Measurements from ENCODE around the gene SLC6A3.
"Not testable (repeated sequence)": the region's sequence is repeated elsewhere in the genome, so short reads cannot be mapped to it uniquely, and the experiment has no call there.

The SLC6A3 gene

DNA sequence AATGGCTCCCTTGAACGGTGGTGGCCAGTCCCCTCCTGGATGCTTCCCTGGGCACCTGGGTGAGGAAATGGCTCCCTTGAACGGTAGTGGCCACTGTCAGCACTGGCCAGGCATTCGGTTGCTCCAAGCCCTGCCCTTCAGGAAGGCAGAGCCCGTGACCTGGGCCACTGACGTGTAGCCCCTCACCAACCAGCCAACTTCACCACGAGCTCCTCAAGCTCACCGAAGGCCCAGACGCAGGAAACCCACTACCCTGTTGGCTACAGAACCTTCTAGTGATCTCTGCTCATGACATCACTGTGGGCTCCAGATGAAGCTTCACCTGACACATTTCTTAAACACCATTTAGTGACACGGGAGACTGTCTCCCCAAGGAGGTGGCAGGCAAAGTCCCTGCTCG is 9.2 kb downstream of the SLC6A3 start:
- no peak for DNase-seq
- no peak for TF ChIP-seq GATA1 (IDR thresholded peaks at IDR 0.05; ENCODE audit: low read depth, low read length)
- TF ChIP-seq POLR2A (IDR thresholded peaks at IDR 0.05; ENCODE audit: low read length) = no peak

DNA sequence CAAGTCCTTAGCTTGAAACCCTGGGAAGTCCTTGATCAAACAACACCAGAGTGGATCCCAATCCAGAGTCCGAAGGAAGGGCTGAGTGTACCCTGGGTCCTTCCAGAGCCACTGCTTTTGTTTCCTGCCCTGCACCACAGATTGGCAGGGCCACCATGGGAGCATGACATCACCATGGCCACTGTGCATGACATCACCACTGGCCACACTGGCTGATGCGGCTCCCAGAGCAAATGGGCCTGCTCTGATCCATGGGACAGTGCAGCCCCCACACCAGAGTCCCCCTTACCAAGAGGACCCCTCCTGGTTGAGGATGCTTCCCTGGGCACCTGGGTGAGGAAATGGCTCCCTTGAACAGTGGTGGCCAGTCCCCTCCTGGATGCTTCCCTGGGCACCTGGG is 9.9 kb downstream of the SLC6A3 start:
- DNase-seq = no peak
- TF ChIP-seq POLR2A (IDR thresholded peaks at IDR 0.05; ENCODE audit: low read length) = no peak
- TF ChIP-seq GATA1 (IDR thresholded peaks at IDR 0.05; ENCODE audit: low read depth, low read length) = no peak

DNA sequence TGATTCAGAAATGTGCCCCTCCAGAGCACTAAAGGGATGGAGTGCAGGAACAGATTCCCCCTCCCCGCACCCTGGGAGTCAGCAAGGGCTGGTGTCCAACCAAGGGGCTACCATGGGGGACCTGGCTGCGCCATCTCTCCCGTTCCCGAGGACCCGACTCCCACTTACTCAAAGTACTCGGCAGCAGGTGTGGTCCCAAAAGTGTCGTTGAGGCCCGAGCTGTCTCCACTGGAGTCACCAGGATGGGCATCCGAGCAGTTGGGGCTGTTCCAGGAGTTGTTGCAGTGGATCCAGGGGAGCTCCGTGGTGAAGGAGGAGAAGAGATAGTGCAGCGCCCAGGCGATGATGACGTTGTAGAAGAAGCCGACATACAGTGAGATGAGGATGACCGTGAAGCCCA is 12.9 kb downstream of the SLC6A3 start:
- no peak for TF ChIP-seq GATA1 (IDR thresholded peaks at IDR 0.05; ENCODE audit: low read depth, low read length)
- no peak for TF ChIP-seq POLR2A (IDR thresholded peaks at IDR 0.05; ENCODE audit: low read length)
- DNase-seq = no peak

DNA sequence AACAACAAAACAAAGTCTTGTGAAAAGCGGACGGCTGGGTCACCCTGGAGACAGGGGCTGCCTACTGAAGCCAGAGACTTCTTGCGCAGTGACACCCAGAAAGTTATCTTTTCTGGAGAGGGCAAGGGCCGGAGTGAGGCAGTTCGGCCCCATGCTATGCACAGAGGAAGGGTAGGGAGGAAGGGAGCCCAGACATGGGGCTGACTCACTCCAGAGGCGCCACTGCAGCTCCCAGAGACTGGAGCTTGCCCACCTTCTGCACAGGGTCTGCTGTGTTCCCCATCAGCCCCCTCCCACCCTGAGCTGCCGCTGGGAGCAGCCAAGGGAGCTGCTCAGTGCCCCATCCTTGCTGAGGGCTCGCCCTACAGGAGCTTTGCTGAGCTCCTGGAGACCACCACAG is 13.3 kb downstream of the SLC6A3 start:
- DNase-seq = no peak
- TF ChIP-seq GATA1 (IDR thresholded peaks at IDR 0.05; ENCODE audit: low read depth, low read length) (no peak), POLR2A (IDR thresholded peaks at IDR 0.05; ENCODE audit: low read length) (no peak)

DNA sequence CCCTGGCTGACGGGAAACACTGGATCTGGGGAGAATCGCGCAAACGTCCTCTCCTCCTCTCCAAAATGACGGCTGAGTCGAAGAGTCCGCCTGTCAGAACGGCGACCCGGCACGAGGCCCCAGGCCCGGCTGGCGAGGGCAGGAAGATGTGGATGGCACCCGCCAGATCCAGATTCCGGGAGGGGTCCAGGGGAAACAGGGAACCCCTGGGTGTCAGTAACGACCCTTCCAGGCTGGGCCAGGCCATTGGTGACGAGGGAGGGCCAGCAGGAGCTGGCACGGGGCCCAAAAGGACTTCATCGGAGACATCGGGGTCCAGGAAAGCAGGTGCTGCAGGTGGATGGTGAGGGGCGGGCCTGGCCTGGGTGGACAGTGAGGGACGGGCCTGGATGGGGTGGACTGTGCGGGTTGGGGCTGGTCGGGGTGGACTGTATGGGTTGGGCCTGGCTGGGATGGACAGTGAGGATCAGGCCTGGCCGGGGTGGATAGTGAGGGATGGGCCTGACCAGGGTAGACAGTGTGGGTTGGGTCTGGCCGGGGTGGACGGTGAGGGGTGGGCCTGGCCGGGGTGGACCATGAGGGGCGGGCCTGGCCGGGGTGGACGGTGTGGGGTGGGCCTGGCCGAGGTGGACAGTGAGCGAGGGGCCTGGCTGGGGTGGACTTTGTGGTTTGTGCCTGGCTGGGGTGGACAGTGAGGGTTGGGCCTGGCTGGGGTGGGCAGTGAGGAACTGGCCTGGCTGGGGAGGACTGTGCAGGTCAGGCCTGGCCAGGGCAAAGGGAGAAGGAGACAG is 14.0 kb downstream of the SLC6A3 start:
- DNase-seq = no peak
- no peak for TF ChIP-seq POLR2A (IDR thresholded peaks at IDR 0.05; ENCODE audit: low read length)
- no peak for TF ChIP-seq GATA1 (IDR thresholded peaks at IDR 0.05; ENCODE audit: low read depth, low read length)

DNA sequence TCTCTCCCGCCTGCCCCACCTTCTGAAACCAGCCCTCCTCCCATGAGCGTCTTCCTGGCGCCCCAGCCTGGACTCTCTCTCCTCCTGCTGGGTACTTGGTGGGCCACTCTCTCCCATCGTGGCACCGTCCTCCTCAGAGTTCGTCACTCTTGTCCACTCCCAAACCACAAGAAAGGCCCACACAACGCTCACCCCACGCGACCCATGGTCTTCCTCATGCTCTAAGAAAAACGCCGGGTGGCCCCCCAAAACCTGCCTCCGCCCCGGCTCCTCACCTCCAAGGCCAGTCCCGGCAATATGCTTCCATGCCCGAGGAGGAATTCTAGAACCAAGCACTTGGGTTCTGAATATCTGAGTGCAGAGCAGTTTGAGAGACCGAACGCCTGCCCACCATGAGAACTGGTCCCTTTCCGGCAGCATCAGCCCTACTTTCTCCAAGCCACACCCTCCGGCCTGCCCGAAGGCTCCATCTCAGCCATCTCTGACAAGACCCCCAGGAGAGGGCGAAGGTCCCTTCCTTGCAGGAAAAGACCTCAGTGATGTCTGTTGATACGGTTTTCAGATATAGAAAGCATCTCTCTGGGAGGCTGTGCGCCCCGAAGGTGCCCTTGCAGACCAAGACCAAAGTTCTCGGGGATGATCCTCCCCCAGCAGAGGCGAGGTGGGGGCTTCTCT is 15.0 kb downstream of the SLC6A3 start:
- TF ChIP-seq GATA1 (IDR thresholded peaks at IDR 0.05; ENCODE audit: low read depth, low read length) (no peak), POLR2A (IDR thresholded peaks at IDR 0.05; ENCODE audit: low read length) (no peak)
- no peak for DNase-seq

DNA sequence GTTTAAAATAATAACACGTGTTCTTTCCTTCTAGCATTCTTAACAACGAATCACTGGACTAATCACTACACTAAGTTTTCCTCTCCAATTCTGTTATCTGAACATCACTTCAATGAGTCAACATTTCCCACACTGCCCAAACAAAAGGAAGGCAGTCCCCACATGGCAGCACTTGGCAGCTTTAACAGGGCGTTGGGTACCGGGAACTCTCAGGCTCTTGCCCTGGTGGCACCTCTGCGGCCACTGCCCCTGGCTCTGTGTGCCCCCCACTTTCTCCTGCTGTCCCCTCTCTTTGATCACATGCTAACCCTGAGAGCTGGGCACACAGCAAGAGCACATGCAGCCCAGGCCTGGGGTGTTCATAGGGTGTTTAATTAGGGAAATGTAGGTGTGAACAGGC is 15.7 kb downstream of the SLC6A3 start:
- TF ChIP-seq GATA1 (IDR thresholded peaks at IDR 0.05; ENCODE audit: low read depth, low read length) (no peak), POLR2A (IDR thresholded peaks at IDR 0.05; ENCODE audit: low read length) (no peak)
- no peak for DNase-seq

DNA sequence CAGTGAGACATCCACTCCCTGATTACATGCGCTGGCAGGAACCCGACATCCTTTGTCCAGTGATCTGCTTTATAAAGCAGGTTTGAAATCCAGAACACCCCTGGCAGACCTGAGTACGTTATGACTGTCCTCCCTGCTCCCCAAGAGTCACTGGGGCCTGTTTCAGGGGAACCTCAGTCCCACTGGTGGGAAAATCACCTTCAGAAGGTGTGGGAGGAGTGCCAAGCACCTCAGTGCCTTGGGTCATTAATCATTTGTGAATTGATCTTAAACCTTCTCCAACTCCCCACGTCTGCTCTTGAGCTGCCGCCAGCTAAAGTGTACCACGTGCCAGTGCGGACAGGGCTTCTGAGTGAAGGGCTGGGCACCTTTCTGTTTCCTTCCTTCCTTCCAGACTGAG is 16.2 kb downstream of the SLC6A3 start:
- DNase-seq = no peak
- TF ChIP-seq GATA1 (IDR thresholded peaks at IDR 0.05; ENCODE audit: low read depth, low read length) (no peak), POLR2A (IDR thresholded peaks at IDR 0.05; ENCODE audit: low read length) (no peak)

DNA sequence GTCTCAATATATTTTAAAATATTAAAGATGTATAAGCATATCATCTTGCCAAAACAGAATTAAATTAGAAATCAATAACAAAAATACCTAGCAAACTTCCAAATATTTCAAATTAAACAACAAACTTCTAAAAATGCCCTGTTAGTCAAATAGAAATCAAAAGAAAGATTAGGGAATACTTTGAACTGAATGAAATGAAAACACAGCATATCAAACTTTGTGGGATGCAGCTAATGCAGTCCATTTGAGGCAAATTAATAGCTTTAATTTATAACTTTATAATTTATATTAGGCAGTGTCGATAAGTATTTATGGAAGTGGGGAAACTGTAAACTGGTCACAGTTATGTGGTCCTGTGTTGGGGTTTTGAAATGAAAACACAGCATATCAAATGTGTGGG is 17.1 kb downstream of the SLC6A3 start:
- TF ChIP-seq POLR2A (IDR thresholded peaks at IDR 0.05; ENCODE audit: low read length) (no peak), GATA1 (IDR thresholded peaks at IDR 0.05; ENCODE audit: low read depth, low read length) (no peak)

DNA sequence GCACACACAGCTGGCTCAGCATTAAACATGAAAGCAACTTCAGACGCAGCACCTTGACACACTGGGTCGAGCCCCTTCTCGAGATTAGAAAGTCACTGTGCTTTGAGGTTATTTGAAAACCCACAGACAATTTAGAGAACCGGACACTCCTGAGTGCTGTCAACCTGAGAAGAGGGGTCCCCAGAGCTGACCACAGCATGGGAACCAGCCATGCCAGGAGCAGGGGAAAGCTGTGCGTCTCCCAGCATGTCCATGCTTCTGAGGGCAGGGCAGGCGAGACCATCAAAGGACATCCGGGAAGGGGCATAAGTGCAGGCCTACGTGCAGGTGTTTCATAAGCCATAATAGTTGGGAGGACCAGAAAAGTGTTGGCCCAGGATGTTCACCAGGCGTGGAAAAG is 20.5 kb downstream of the SLC6A3 start:
- TF ChIP-seq GATA1 (IDR thresholded peaks at IDR 0.05; ENCODE audit: low read depth, low read length) (no peak), POLR2A (IDR thresholded peaks at IDR 0.05; ENCODE audit: low read length) (no peak)
- no peak for DNase-seq

More for the DNA sequence above, 17.1 kb downstream of the SLC6A3 start:
- no peak for DNase-seq

DNA sequence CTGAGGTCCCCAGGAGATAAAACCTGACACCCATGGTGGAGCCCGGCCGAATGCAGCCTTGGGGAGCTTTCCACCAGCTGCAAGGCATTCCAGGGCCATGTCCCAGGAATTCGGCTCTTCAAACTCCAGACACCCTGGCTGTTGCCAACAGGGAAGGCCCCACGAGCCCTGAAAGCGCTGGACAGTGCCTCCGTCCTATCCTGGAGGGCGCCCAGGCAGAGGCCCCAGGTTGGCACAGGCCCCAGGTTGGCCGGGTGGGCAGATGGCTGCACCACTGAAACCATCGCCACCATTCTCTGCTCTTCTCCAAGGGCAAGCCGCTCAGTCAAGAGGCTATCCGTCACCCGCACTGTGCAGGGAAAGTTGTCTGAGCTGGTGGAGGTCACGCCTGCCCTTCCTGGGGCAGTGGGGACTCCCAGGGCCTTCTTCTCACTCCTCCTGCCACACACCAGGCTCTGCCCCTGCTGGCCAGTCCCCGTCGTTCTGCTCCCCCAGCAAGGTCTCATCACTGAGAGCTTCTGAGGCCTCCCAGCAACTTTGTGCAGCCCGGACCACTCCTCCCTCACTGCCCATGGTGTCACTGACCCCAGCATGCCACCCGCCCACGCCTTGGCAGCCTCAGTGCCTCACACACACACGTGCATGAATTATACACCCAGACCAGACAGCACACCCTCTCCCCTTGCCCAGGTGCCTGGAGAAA is 21.2 kb downstream of the SLC6A3 start:
- no peak for DNase-seq
- TF ChIP-seq GATA1 (IDR thresholded peaks at IDR 0.05; ENCODE audit: low read depth, low read length) (no peak), POLR2A (IDR thresholded peaks at IDR 0.05; ENCODE audit: low read length) (no peak)

DNA sequence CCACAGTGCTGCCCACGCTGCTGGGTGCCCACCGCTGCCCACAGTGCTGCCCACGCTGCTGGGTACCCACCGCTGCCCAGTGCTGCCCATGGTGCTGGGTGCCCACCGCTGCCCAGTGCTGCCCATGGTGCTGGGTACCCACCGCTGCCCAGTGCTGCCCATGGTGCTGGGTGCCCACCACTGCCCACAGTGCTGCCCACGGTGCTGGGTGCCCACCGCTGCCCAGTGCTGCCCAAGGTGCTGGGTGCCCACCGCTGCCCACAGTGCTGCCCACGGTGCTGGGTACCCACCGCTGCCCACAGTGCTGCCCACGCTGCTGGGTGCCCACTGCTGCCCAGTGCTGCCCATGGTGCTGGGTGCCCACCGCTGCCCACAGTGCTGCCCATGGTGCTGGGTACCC is 22.7 kb downstream of the SLC6A3 start:
- not testable (repeated sequence) for DNase-seq

DNA sequence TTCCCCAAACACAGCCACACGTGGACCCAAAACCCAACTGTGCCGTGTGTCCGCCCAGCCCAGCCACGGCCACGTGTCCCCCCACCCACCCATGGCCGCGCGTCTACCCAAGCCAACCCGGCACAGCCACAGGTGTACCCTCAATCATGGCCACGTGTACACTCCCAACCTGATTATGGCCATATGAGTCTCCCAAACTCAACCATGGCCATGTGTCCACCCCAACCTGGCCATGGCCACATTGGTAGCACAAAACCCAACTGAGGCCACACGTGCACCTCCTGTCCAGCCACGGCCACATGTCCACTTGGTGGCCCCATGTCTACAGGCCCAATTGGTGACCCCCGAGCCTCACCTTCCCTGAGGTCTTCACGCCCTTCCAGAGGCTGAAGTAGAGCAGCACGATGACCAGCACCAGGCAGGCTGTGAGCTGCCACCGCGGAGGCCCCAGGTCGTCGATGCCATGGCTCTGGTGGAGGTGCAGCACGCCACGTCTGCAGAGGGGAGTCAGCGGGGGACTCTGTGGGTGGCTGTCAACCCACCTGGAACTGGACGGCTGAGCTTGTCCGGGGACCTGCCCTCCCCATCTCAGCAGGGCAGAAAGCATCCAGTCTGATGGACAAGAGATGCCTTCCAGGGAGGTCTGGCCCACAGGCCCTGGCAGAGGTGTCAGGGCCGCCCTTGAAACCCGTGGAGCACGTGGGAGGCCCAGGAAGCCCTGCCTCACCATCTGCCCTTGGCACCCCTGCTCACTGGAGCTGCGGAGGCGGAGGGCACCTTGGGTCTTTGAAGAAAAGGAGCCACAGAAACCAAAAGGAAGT is 23.5 kb downstream of the SLC6A3 start:
- no peak for TF ChIP-seq GATA1 (IDR thresholded peaks at IDR 0.05; ENCODE audit: low read depth, low read length)
- no peak for DNase-seq
